Nephron progenitor cell (in vitro differentiated cells): Measurements from ENCODE around the gene APMAP.

Experiments
- DNase-seq: peaks from one replicate; pipeline ENCODE4 v3.0.0; 2021
- H3K27ac Mint-ChIP-seq: 2 replicates; pipeline ENCODE4 v1.8.0; 2021; ENCODE audit warnings: mild to moderate bottlenecking, moderate library complexity, mixed read lengths
- H3K27me3 Mint-ChIP-seq: 2 replicates; pipeline ENCODE4 v1.8.0; 2021; ENCODE audit warnings: mild to moderate bottlenecking, low read depth, mixed read lengths; ENCODE audit not compliant: poor library complexity
- H3K36me3 Mint-ChIP-seq: 2 replicates; pipeline ENCODE4 v1.8.0; 2021; ENCODE audit warnings: low read depth, mixed read lengths
- H3K4me1 Mint-ChIP-seq: 2 replicates; pipeline ENCODE4 v1.8.0; 2021; ENCODE audit warnings: mixed read lengths
- H3K4me3 Mint-ChIP-seq: 2 replicates; pipeline ENCODE4 v1.8.0; 2021; ENCODE audit warnings: mild to moderate bottlenecking, moderate library complexity, mixed read lengths
- H3K9me3 Mint-ChIP-seq: 2 replicates; pipeline ENCODE4 v1.8.0; 2021; ENCODE audit warnings: mild to moderate bottlenecking, moderate library complexity, mixed read lengths
- CTCF ChIP-seq: fragments of 200-600 bp; sonication (generic); IDR thresholded peaks from 2 replicates; pipeline ENCODE4 v1.5.0; 2021; ENCODE audit warnings: antibody characterized with exemption

APMAP gene

GRCh38 chr20:24943731-24944130 lies 48.8 kb downstream of the APMAP start:
- TF ChIP-seq CTCF, result no peak
- peaks cover 9% of the 10 kb centered on the region for H3K36me3 Mint-ChIP-seq
- peaks cover 69% of the 10 kb centered on the region for H3K9me3 Mint-ChIP-seq

GRCh38 chr20:24943196-24943595 lies 49.4 kb downstream of the APMAP start:
- no peak for TF ChIP-seq CTCF
- H3K27me3 Mint-ChIP-seq, result peaks cover 15% of the 10 kb centered on the region
- no peaks in the 10 kb centered on the region for H3K4me1 Mint-ChIP-seq
- peaks cover 66% of the 10 kb centered on the region for H3K9me3 Mint-ChIP-seq
- H3K4me3 Mint-ChIP-seq, result no peak overlapping the region
- H3K27ac Mint-ChIP-seq, result no peak overlapping the region
- H3K36me3 Mint-ChIP-seq, result peaks cover 9% of the 10 kb centered on the region
- DNase-seq, result no peak

More at GRCh38 chr20:24943731-24944130, 48.8 kb downstream of the APMAP start:
- no peak for DNase-seq
- H3K4me1 Mint-ChIP-seq, result no peaks in the 10 kb centered on the region
- H3K27ac Mint-ChIP-seq, result no peak overlapping the region
- peaks cover 19% of the 10 kb centered on the region for H3K27me3 Mint-ChIP-seq
- H3K4me3 Mint-ChIP-seq, result no peak overlapping the region

- TF ChIP-seq CTCF, result no peak
- H3K4me1 Mint-ChIP-seq, result no peaks in the 10 kb centered on the region
- H3K27me3 Mint-ChIP-seq, result peaks cover 11% of the 10 kb centered on the region
- no peak overlapping the region for H3K27ac Mint-ChIP-seq
- H3K9me3 Mint-ChIP-seq, result peaks cover 61% of the 10 kb centered on the region
- H3K36me3 Mint-ChIP-seq, result peaks cover 9% of the 10 kb centered on the region
- no peak for DNase-seq
- no peak overlapping the region for H3K4me3 Mint-ChIP-seq
Measured at GRCh38 chr20:24942679-24943078, 49.9 kb downstream of the APMAP start.

GRCh38 chr20:24939036-24939435 lies 53.5 kb downstream of the APMAP start:
- Mint-ChIP-seq H3K27me3 (peaks cover 9% of the 10 kb centered on the region), H3K9me3 (peaks cover 28% of the 10 kb centered on the region), H3K4me1 (no peaks in the 10 kb centered on the region), H3K27ac (no peak overlapping the region), H3K36me3 (peaks cover 9% of the 10 kb centered on the region), H3K4me3 (no peak overlapping the region)
- no peak for DNase-seq
- TF ChIP-seq CTCF, result no peak

GRCh38 chr20:24938498-24938897 lies 54.1 kb downstream of the APMAP start:
- no peak for DNase-seq
- Mint-ChIP-seq H3K27ac (no peak overlapping the region), H3K4me1 (no peaks in the 10 kb centered on the region), H3K4me3 (no peak overlapping the region), H3K9me3 (peaks cover 25% of the 10 kb centered on the region), H3K27me3 (peaks cover 9% of the 10 kb centered on the region), H3K36me3 (peaks cover 9% of the 10 kb centered on the region)
- TF ChIP-seq CTCF, result no peak

- no peak overlapping the region for H3K27ac Mint-ChIP-seq
- H3K36me3 Mint-ChIP-seq, result peaks cover 9% of the 10 kb centered on the region
- H3K4me1 Mint-ChIP-seq, result no peaks in the 10 kb centered on the region
- DNase-seq, result no peak
- H3K27me3 Mint-ChIP-seq, result peaks cover 9% of the 10 kb centered on the region
- H3K4me3 Mint-ChIP-seq, result no peak overlapping the region
- peaks cover 25% of the 10 kb centered on the region for H3K9me3 Mint-ChIP-seq
- no peak for TF ChIP-seq CTCF
Measured at GRCh38 chr20:24937579-24937978, 55.0 kb downstream of the APMAP start.
